Progenitor cell of endocrine pancreas (in vitro differentiated cells): ENCODE data around the gene EEF2KMT. TPM values are rescaled to one million over a fixed set of nuclear protein-coding genes. Genes with fewer than 3 reads are reported as not detected.

Experiments
- DNase-seq: peaks from one replicate; pipeline ENCODE4 v3.0.0; 2021; ENCODE audit warnings: low spot score; ENCODE audit not compliant: unreplicated experiment
- H3K27ac Mint-ChIP-seq: 2 replicates; pipeline ENCODE4 v1.8.0; 2021; ENCODE audit warnings: mild to moderate bottlenecking, moderate library complexity, mixed read lengths
- H3K27me3 Mint-ChIP-seq: 2 replicates; pipeline ENCODE4 v1.8.0; 2021; ENCODE audit warnings: mixed read lengths
- H3K36me3 Mint-ChIP-seq: 2 replicates; pipeline ENCODE4 v1.8.0; 2022; ENCODE audit warnings: mixed read lengths; ENCODE audit not compliant: insufficient read depth
- H3K4me1 Mint-ChIP-seq: 2 replicates; pipeline ENCODE4 v1.8.0; 2021; ENCODE audit warnings: low read depth, mixed read lengths
- H3K4me3 Mint-ChIP-seq: 2 replicates; pipeline ENCODE4 v1.8.0; 2021; ENCODE audit warnings: low read depth, mild to moderate bottlenecking, moderate library complexity, mixed read lengths
- H3K9me3 Mint-ChIP-seq: 2 replicates; pipeline ENCODE4 v1.8.0; 2021; ENCODE audit warnings: low read depth, mixed read lengths
- total RNA-seq: library from RNA; stranded (reverse); gene quantifications from 2 replicates; pipeline ENCODE4 v1.2.1, GENCODE V29; 2021
- TF ChIP-seq, protein P1 (sequence below): fragments of 200-600 bp; sonication (generic); IDR thresholded peaks from one replicate; pipeline ENCODE4 v1.5.0; 2021; ENCODE audit warnings: antibody characterized with exemption, mild to moderate bottlenecking; ENCODE audit not compliant: unreplicated experiment

The EEF2KMT gene
- total RNA-seq, 1 donor from 2014 or later: 11.2 TPM

DNA sequence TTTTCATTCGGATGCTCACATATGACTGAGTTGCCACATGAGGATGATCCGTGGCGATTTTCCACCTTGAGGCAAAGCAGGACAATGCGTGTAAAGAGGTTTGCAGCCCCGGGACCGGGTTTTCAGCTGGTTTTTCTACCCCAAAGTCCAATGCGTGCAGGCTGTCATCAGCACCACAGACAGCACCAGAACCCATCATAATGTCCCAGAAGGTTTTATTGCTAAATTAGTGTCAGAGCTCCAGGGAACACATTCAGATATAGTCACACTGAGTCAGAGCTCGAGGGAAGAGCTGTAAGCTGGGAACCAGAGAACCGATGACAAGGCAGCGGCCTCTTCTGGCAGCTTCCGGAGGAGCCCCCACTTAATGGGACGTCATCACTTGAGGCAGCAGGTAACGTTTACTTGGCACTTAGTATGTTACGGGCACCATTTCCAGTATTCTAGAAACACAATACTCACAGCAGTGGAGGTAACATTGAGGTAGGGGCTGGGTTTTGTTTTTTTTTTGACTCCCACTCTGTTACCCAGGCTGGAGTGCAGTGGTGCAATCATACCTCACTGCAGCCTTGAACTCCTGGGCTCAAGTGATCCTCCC lies 54.9 kb downstream of the EEF2KMT start:
- no peak for DNase-seq
- Mint-ChIP-seq H3K4me1 (peaks cover 10% of the 10 kb centered on the region), H3K4me3 (no peak overlapping the region), H3K27me3 (no peaks in the 10 kb centered on the region), H3K36me3 (no peaks in the 10 kb centered on the region), H3K27ac (no peak overlapping the region), H3K9me3 (no peaks in the 10 kb centered on the region)
- TF ChIP-seq, protein P1, sequence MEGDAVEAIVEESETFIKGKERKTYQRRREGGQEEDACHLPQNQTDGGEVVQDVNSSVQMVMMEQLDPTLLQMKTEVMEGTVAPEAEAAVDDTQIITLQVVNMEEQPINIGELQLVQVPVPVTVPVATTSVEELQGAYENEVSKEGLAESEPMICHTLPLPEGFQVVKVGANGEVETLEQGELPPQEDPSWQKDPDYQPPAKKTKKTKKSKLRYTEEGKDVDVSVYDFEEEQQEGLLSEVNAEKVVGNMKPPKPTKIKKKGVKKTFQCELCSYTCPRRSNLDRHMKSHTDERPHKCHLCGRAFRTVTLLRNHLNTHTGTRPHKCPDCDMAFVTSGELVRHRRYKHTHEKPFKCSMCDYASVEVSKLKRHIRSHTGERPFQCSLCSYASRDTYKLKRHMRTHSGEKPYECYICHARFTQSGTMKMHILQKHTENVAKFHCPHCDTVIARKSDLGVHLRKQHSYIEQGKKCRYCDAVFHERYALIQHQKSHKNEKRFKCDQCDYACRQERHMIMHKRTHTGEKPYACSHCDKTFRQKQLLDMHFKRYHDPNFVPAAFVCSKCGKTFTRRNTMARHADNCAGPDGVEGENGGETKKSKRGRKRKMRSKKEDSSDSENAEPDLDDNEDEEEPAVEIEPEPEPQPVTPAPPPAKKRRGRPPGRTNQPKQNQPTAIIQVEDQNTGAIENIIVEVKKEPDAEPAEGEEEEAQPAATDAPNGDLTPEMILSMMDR: peak; percentile 36

DNA sequence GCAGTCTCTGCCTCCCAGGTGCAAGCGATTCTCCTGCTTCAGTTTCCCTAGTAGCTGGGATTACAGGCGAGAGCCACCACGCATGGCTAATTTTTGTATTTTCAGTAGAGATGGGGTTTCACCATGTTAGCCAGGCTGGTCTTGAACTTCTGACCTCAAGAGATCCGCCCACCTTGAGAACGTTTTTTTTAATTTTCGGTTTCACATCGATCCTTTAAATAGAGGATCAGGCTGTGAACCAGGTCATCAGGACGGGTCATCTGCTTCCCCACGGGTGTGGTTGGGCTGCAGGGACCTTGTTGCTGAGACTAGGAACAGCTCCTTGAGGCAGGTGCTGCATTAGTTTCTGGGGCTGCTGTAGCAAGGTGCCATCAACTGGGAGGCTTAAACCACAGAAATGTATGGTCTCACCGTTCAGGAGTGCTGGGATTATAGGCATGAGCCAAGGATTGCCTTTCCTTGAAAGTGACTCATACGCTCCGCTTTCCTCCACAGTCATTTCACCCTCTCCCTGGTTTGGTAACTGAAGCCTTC lies 55.9 kb downstream of the EEF2KMT start:
- H3K27ac Mint-ChIP-seq: no peak overlapping the region
- H3K36me3 Mint-ChIP-seq: no peaks in the 10 kb centered on the region
- H3K4me1 Mint-ChIP-seq: peaks cover 14% of the 10 kb centered on the region
- no peaks in the 10 kb centered on the region for H3K9me3 Mint-ChIP-seq
- H3K27me3 Mint-ChIP-seq: no peaks in the 10 kb centered on the region
- TF ChIP-seq, protein P1: no peak
- H3K4me3 Mint-ChIP-seq: no peak overlapping the region
- DNase-seq: no peak

DNA sequence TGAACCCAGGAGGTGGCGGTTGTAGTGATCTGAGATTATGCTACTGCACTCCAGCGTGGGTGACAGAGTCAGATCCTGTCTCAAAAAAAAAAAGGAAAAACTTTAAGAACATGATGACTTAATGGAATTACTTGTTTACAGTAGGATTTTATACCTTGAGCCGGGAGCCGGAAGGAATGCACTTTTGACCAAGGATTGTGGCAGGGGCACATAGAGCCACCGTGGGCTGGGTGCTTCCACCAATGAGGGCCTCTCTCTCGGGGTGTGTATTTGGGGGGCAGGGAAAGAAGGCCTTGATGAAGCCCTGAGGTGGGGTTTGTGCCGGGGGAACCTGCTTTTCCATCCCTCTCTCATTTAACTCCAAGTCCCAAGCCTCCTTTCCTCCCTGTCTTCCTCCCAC lies 57.1 kb downstream of the EEF2KMT start:
- H3K4me1 Mint-ChIP-seq: peaks cover 26% of the 10 kb centered on the region
- no peaks in the 10 kb centered on the region for H3K36me3 Mint-ChIP-seq
- no peaks in the 10 kb centered on the region for H3K27me3 Mint-ChIP-seq
- no peak overlapping the region for H3K27ac Mint-ChIP-seq
- DNase-seq: no peak
- TF ChIP-seq, protein P1: no peak
- no peaks in the 10 kb centered on the region for H3K9me3 Mint-ChIP-seq
- no peak overlapping the region for H3K4me3 Mint-ChIP-seq

DNA sequence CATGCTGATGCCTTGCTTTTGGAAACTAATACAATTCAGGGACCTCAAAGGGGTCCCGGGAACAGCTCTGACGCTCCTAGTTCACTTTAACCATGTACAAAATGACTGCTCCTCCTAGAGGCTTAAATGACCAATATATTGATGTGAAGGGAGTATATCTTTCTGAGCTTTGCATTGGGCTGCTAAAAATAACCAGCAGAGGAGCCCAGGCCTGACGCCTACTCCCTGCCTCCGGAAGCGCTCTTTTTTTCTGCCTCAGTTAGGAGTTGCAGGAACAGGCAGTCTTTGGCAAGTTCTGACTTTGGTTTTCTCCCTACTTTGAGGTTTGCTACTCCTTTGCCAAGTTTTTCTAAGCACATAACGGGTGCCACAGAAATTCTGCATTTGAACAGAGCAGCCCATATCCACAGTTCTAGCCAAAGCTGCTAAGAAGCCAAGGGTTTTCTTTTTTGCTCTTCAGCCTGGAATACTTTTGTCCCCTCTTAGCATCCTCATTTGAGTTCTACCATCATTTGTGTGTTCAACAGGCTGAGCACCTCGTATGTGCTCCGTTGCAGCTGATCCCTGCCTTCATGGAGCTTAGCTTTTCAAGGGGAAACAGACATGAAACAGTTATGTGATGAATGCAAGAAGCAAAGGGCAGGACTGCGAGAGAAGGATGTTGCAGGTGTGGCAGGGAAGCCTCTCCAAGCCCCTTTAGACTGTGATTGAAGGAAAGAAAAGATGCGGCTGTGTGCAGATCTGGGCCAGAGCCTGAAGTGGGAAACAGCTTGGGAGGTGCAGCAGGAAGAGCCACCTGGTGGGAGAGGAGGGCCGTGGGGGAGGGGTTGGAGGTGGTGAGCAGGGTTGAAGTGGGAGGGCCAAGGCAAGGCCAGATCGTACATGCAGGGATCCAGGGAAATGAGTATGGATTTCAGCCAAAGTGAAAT lies 61.1 kb downstream of the EEF2KMT start:
- Mint-ChIP-seq H3K27ac (peak overlapping the region; percentile 95), H3K27me3 (no peaks in the 10 kb centered on the region), H3K9me3 (no peaks in the 10 kb centered on the region), H3K4me1 (peaks cover 45% of the 10 kb centered on the region), H3K4me3 (peak overlapping the region; percentile 85), H3K36me3 (no peaks in the 10 kb centered on the region)
- TF ChIP-seq, protein P1: no peak
- no peak for DNase-seq

DNA sequence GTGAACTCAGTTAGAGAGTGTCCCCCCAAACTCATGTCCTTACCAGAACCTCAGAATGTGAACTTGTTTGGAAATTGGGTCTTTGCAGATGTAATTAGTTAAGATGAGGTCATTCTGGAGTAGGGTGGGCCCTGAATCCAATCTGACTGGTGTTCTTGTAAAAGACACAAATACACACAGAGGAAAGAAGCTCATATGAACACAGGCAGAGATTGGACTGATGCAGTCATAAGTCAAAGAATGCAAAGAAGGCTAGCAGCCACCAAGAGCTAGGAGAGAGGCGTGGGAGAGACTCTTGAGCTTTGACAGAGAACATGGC lies 61.7 kb downstream of the EEF2KMT start:
- Mint-ChIP-seq H3K27me3 (no peaks in the 10 kb centered on the region), H3K27ac (peak overlapping the region; percentile 95), H3K9me3 (no peaks in the 10 kb centered on the region), H3K4me1 (peaks cover 43% of the 10 kb centered on the region), H3K36me3 (no peaks in the 10 kb centered on the region), H3K4me3 (peak overlapping the region; percentile 85)
- no peak for DNase-seq
- TF ChIP-seq, protein P1: no peak
